HUES48 (cell line): Measurements from ENCODE around the gene CCDC68.
"Not testable (repeated sequence)": the region's sequence is repeated elsewhere in the genome, so short reads cannot be mapped to it uniquely, and the experiment has no call there.

Source experiments
- H3K27ac ChIP-seq: one replicate; pipeline ENCODE4 v1.7.0; 2013; ENCODE audit warnings: low read depth, low read length, inconsistent platforms
- H3K27me3 ChIP-seq: 2 replicates; pipeline ENCODE4 v1.6.1; 2013; ENCODE audit warnings: mild to moderate bottlenecking, low read length; ENCODE audit not compliant: control insufficient read depth, insufficient read depth
- H3K36me3 ChIP-seq: 2 replicates; pipeline ENCODE4 v1.6.1; 2013; ENCODE audit warnings: low read length; ENCODE audit not compliant: control insufficient read depth, insufficient read depth
- H3K4me1 ChIP-seq: 2 replicates; pipeline ENCODE4 v1.6.1; 2013; ENCODE audit warnings: mild to moderate bottlenecking, low read length; ENCODE audit not compliant: control insufficient read depth, insufficient read depth
- H3K4me3 ChIP-seq: 2 replicates; pipeline ENCODE4 v1.5.1; 2013; ENCODE audit warnings: mild to moderate bottlenecking, low read depth, low read length
- H3K9ac ChIP-seq: 2 replicates; pipeline ENCODE4 v1.6.1; 2013; ENCODE audit warnings: mild to moderate bottlenecking, low read depth, low read length, moderate library complexity
- H3K9me3 ChIP-seq: 2 replicates; pipeline ENCODE4 v1.6.1; 2013; ENCODE audit warnings: low read length; ENCODE audit not compliant: control insufficient read depth, insufficient read depth

Gene CCDC68

DNA sequence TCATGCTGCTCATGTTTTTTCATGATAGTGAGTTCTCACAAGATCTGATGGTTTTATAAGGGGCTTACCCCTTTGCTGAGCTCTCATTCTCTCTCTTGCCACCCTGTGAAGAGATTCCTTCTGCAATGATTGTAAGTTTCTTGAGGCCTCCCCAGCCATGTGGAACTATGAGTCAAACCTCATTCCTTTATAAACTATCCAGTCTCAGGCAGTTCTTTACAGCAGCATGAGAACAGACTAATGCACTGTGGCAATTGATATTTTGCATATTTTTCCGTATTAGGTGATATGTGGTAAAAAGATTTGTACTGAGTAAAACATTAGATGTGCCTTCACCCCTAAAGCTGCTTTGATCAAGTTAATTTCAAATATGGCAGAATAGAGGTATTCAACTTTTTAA, 82.2 kb downstream of the CCDC68 start:
- H3K4me3 ChIP-seq = no peak overlapping the region
- H3K27ac ChIP-seq = no peak overlapping the region
- H3K36me3 ChIP-seq = no peaks in the 10 kb centered on the region
- no peak overlapping the region for H3K9ac ChIP-seq
- H3K4me1 ChIP-seq = no peaks in the 10 kb centered on the region
- H3K27me3 ChIP-seq = peaks cover 4% of the 10 kb centered on the region; the same call in 1 of the 2 replicates
- H3K9me3 ChIP-seq = no peaks in the 10 kb centered on the region

GRCh38 chr18:54875063-54875462, 84.2 kb downstream of the CCDC68 start:
- Histone ChIP-seq H3K4me3 (no peak overlapping the region), H3K27me3 (no peaks in the 10 kb centered on the region), H3K27ac (no peak overlapping the region), H3K9me3 (no peaks in the 10 kb centered on the region), H3K4me1 (no peaks in the 10 kb centered on the region), H3K9ac (no peak overlapping the region), H3K36me3 (no peaks in the 10 kb centered on the region)

GRCh38 chr18:54873884-54874255, 85.4 kb downstream of the CCDC68 start:
- Histone ChIP-seq H3K9me3 (no peaks in the 10 kb centered on the region), H3K36me3 (no peaks in the 10 kb centered on the region), H3K27ac (no peak overlapping the region), H3K4me3 (no peak overlapping the region), H3K9ac (no peak overlapping the region), H3K4me1 (no peaks in the 10 kb centered on the region), H3K27me3 (no peaks in the 10 kb centered on the region)

DNA sequence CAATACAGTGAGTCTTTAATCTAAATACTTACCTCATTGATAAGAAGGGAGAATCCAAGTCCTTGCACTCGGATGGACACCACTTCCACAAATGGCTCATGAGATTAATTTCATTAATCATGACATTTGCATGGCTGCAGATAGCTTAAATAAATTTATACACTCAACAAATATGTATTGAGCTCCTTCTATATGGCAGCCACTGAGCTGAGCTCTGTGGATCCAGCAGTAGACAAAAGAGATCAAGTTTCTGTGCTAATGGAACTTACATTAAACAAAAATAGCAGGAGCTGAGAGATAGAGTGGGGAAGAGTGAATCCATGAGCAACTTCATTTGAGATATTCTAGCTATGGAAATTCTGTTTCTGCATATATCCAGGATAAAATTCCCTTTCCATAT, 86.6 kb downstream of the CCDC68 start:
- H3K9me3 ChIP-seq = no peaks in the 10 kb centered on the region
- no peak overlapping the region for H3K27ac ChIP-seq
- H3K4me1 ChIP-seq = no peaks in the 10 kb centered on the region
- no peaks in the 10 kb centered on the region for H3K36me3 ChIP-seq
- no peaks in the 10 kb centered on the region for H3K27me3 ChIP-seq
- H3K4me3 ChIP-seq = no peak overlapping the region
- no peak overlapping the region for H3K9ac ChIP-seq

- Histone ChIP-seq H3K36me3 (no peaks in the 10 kb centered on the region), H3K9me3 (no peaks in the 10 kb centered on the region), H3K4me3 (no peak overlapping the region), H3K27ac (no peak overlapping the region), H3K27me3 (no peaks in the 10 kb centered on the region), H3K9ac (no peak overlapping the region), H3K4me1 (no peaks in the 10 kb centered on the region)
These were observed 88.0 kb downstream of the CCDC68 start for GRCh38 chr18:54871231-54871630.

GRCh38 chr18:54867131-54867530, 92.1 kb downstream of the CCDC68 start:
- no peak overlapping the region for H3K4me3 ChIP-seq
- H3K9ac ChIP-seq = no peak overlapping the region

DNA sequence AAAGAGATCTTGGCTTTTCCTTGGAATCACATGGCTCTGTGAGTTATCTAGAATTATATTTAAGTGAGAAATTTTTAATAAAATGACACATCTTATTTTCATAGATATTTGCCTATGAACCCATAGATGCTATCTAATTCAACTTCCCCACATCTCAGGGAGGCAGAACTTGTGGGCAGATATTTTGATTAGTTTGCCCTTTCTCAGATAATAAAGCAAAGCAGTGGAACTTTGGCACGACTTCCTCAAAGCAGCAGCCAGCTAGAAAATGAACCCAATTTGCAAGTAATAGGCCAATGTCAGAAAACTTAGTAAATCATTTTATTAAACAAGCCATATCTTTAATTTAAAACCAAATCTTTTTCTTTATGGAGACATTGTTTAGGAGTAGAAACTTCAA, 98.3 kb downstream of the CCDC68 start:
- Histone ChIP-seq H3K9ac (no peak overlapping the region), H3K4me1 (peaks cover 12% of the 10 kb centered on the region), H3K9me3 (no peaks in the 10 kb centered on the region), H3K27ac (no peak overlapping the region), H3K4me3 (no peak overlapping the region), H3K27me3 (no peaks in the 10 kb centered on the region), H3K36me3 (no peaks in the 10 kb centered on the region)

More at GRCh38 chr18:54867131-54867530, 92.1 kb downstream of the CCDC68 start:
- no peaks in the 10 kb centered on the region for H3K36me3 ChIP-seq
- no peaks in the 10 kb centered on the region for H3K9me3 ChIP-seq
- H3K4me1 ChIP-seq = no peaks in the 10 kb centered on the region
- H3K27me3 ChIP-seq = no peaks in the 10 kb centered on the region
- no peak overlapping the region for H3K27ac ChIP-seq

DNA sequence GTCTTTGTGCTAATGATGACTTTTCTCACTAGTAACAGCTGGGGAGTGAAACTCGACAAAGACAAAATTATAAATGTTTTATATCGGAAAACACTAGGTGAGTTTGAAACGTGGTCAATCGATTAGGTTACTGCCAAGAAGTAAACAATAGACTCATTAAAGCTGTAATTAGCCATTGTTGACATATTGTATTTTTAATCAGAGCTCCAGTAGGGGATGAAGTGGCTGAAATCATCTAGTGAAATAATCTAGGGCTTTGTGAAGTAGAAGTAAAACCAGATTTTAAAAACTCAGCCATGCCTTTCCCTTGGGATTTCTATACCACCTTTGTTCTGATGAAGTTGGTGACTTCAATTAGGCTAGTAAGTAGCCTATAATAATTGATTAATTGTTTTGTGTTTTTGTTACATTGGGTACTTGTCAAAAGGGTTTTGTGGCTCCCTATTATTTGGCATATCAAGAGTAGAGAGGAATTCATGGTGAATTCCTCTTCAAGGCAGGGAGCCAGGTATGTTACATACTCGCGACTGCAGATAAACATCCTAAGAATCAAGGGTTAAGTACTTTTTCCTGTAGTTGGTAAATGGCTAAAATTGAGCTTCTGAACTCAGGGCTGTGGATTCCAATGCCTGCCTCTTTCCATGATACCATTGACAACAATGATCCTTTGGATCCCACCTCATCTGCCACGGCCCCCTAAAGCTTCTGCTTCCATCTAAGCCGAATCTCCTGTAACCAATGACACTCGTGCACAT, 99.4 kb downstream of the CCDC68 start:
- H3K4me1 ChIP-seq = peaks cover 12% of the 10 kb centered on the region
- H3K9me3 ChIP-seq = no peaks in the 10 kb centered on the region
- H3K4me3 ChIP-seq = no peak overlapping the region
- no peak overlapping the region for H3K9ac ChIP-seq
- no peaks in the 10 kb centered on the region for H3K36me3 ChIP-seq
- no peak overlapping the region for H3K27ac ChIP-seq
- H3K27me3 ChIP-seq = no peaks in the 10 kb centered on the region

DNA sequence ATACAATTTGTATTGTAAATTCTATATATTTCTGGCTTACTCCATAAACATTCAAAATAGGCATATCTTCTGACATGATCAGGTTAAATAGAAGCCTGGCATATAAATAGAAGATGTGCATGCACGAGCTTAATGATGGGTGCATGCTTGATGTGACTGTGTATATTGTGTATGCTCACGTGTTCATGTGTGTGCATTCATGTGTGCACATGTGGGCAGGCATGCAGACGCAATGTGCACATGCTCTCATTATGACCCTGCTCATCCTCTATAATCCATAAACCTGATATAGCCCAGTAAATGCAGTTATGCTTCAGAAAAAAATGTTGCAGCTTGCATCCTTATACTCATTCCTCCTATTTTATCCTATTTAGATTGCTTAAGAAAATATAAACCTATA, 101.8 kb downstream of the CCDC68 start:
- Histone ChIP-seq H3K27me3 (no peaks in the 10 kb centered on the region), H3K36me3 (no peaks in the 10 kb centered on the region), H3K4me1 (peaks cover 12% of the 10 kb centered on the region)

DNA sequence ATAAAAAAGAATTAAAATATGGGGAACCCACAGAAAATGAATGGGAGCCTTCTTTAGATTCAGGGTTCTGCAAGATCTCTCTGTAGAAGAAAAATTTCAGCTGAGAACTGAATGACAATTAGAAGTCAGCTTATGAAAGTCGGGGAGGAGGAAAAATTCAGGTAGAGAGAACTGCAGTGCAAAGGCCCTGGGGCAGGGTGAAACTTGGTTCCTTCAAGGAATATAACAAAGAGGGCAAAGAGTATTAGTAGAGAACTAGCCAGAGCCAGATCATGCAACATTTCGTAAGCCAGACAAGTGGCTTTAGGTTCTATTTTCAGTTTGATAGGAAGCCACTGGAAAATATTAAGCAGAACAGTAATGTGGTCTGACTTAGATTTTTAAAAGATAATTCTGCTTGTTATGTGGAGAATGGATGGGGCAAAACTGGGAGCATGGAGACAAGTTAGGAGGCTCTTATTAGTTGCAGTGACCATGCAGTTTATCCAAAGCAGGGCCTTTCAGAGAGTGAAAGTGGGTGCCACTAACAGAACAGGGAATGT, 103.1 kb downstream of the CCDC68 start:
- H3K36me3 ChIP-seq = no peaks in the 10 kb centered on the region
- H3K4me3 ChIP-seq = no peak overlapping the region
- H3K27ac ChIP-seq = no peak overlapping the region
- H3K4me1 ChIP-seq = peaks cover 12% of the 10 kb centered on the region
- no peak overlapping the region for H3K9ac ChIP-seq
- no peaks in the 10 kb centered on the region for H3K9me3 ChIP-seq
- H3K27me3 ChIP-seq = no peaks in the 10 kb centered on the region

More for the DNA sequence above, 101.8 kb downstream of the CCDC68 start:
- Histone ChIP-seq H3K9me3 (no peaks in the 10 kb centered on the region), H3K9ac (no peak overlapping the region), H3K27ac (no peak overlapping the region), H3K4me3 (no peak overlapping the region)

DNA sequence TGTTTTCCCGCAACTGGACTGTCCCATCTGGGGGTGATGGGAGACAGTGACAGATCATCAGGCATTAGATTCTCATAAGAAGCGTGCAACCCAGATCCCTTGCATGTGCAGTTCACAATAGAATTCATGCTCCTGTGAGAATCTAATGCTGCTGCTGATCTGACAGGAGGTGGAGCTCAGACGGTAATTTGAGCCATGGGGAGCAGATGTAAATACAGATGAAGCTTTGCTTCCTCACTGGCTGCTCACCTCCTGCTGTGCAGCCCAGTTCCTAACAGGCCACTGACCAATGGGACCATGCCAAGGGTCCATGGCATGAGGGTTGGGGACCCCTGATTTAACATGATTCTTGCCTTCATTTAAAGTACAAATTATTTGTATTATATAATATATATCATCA, 104.2 kb downstream of the CCDC68 start:
- not testable (repeated sequence) for H3K27me3 ChIP-seq, H3K9me3 ChIP-seq, H3K27ac ChIP-seq, H3K4me1 ChIP-seq, H3K4me3 ChIP-seq, H3K9ac ChIP-seq, H3K36me3 ChIP-seq
